Tibial nerve (tissue), 4 donors: ENCODE results near the gene ERN2. TPM values are rescaled to one million over a fixed set of nuclear protein-coding genes. Genes with fewer than 3 reads are reported as not detected.

Source experiments
- DNase-seq, 2 donors: peaks; one replicate each; pipeline ENCODE4 v3.0.0-alpha.2; 2019; ENCODE audit warnings: low spot score in 2 of 2
- H3K27ac ChIP-seq, 4 donors: fragments of 200-600 bp; sonication (generic) in 3 of 4; one replicate each; pipeline ENCODE4 v1.5.1; 2017 to 2019; ENCODE audit warnings: mild to moderate bottlenecking in 1 of 4
- H3K27me3 ChIP-seq, 2 donors: fragments of 200-600 bp; sonication (generic) in 1 of 2; one replicate each; pipeline versions ENCODE4 v1.5.1 to v1.6.0; 2017 to 2019
- H3K36me3 ChIP-seq, 3 donors: fragments of 200-600 bp; sonication (generic); one replicate each; pipeline ENCODE4 v1.5.1; 2018 to 2019
- H3K4me1 ChIP-seq, 4 donors: fragments of 200-600 bp; sonication (generic) in 3 of 4; one replicate each; pipeline ENCODE4 v1.5.1; 2017 to 2019
- H3K4me3 ChIP-seq, 4 donors: fragments of 200-600 bp; sonication (generic) in 3 of 4; one replicate each; pipeline ENCODE4 v1.5.1; 2017 to 2019; ENCODE audit warnings: mild to moderate bottlenecking in 1 of 4, moderate library complexity in 1 of 4
- H3K9me3 ChIP-seq, 4 donors: fragments of 200-600 bp; sonication (generic) in 3 of 4; one replicate each; pipeline ENCODE4 v1.5.1; 2017 to 2019
- CTCF ChIP-seq, 5 experiments: fragments of 200-600 bp in 3 of 5; fragments of 450-650 bp in 2 of 5; sonication (generic) in 3 of 5; IDR thresholded peaks; one replicate each; pipeline ENCODE4 v1.5.1; 2016 to 2019; ENCODE audit warnings: antibody characterized with exemption in 5 of 5, mild to moderate bottlenecking in 3 of 5, moderate library complexity in 2 of 5
- EP300 ChIP-seq, 2 donors: sonication (generic); formaldehyde crosslinking; IDR thresholded peaks; one replicate each; pipeline ENCODE4 v1.6.1; 2017; ENCODE audit warnings: antibody characterized with exemption in 2 of 2, mild to moderate bottlenecking in 1 of 2
- POLR2A ChIP-seq, 2 donors: fragments of 450-650 bp; IDR thresholded peaks; one replicate each; pipeline ENCODE4 v1.6.1; 2017; ENCODE audit warnings: antibody characterized with exemption in 2 of 2, mild to moderate bottlenecking in 2 of 2, moderate library complexity in 2 of 2
- WGBS, 2 donors: methylation state at CpG; one replicate each; pipeline ENCODE4 v1.1.5; 2018; 5-methylcytosine and 5-hydroxymethylcytosine counted together
- total RNA-seq, 4 donors: library from RNA; depleted of rRNA; stranded (reverse); fragments of >200 nt; gene quantifications; one replicate each; pipeline ENCODE4 v1.1.0, GENCODE V29; 2016

ERN2 gene
- total RNA-seq, 4 donors from 2014 or later, result not detected

GRCh38 chr16:23678430-23679273 lies 34.4 kb downstream of the ERN2 start, which contains the start of gene PLK1:
PLK1 (plus strand) TSS chr16:23678889; CDS start chr16:23678933, 44 bp downstream.
- TF ChIP-seq POLR2A (IDR thresholded peaks at IDR 0.05) (no peak), CTCF (IDR thresholded peaks at IDR 0.05) (peak in 1 of 5 experiments; percentile 17), EP300 (IDR thresholded peaks at IDR 0.05) (peak in 1 of 2 donors; percentile 26)
- WGBS, 2 donors, result 1% methylated on average over 34 to 67 of the region's 75 CpGs
- no peak within 1 kb of the TSS for H3K27ac ChIP-seq

GRCh38 chr16:23676924-23677480 lies 36.0 kb downstream of the ERN2 start:
- no peaks in the 10 kb centered on the region for H3K9me3 ChIP-seq
- TF ChIP-seq CTCF (IDR thresholded peaks at IDR 0.05) (no peak), POLR2A (IDR thresholded peaks at IDR 0.05) (no peak), EP300 (IDR thresholded peaks at IDR 0.05) (no peak)
- peaks cover 0 to 18% (median 13%) of the 10 kb centered on the region in 4 donors for H3K4me1 ChIP-seq
- H3K27ac ChIP-seq, result no peak overlapping the region
- no peak for DNase-seq
- 98 to 100% methylated on average over 2 of the region's 2 CpGs for WGBS, 2 donors
- H3K4me3 ChIP-seq, result no peak overlapping the region
- H3K27me3 ChIP-seq, result no peaks in the 10 kb centered on the region
- peaks cover 0 to 50% (median 0%) of the 10 kb centered on the region in 3 donors for H3K36me3 ChIP-seq

More at GRCh38 chr16:23678430-23679273, 34.4 kb downstream of the ERN2 start, which contains the start of gene PLK1:
- peak; percentile 41 to 50 for DNase-seq
- no peaks in the 10 kb centered on the region for H3K9me3 ChIP-seq
- H3K36me3 ChIP-seq, result peaks cover 0 to 47% (median 0%) of the 10 kb centered on the region in 3 donors
- H3K4me1 ChIP-seq, result peaks cover 0 to 18% (median 13%) of the 10 kb centered on the region in 4 donors
- no peaks in the 10 kb centered on the region for H3K27me3 ChIP-seq
- H3K4me3 ChIP-seq, result peak within 1 kb of the TSS; percentile 29 to 58 (median 43)

GRCh38 chr16:23673971-23674614 lies 38.9 kb downstream of the ERN2 start:
- no peak for DNase-seq
- H3K9me3 ChIP-seq, result no peaks in the 10 kb centered on the region
- peaks cover 0 to 13% (median 9%) of the 10 kb centered on the region in 4 donors for H3K4me1 ChIP-seq
- 66 to 78% methylated on average over 8 of the region's 8 CpGs for WGBS, 2 donors
- TF ChIP-seq POLR2A (IDR thresholded peaks at IDR 0.05) (no peak), CTCF (IDR thresholded peaks at IDR 0.05) (no peak), EP300 (IDR thresholded peaks at IDR 0.05) (no peak)
- H3K36me3 ChIP-seq, result peaks cover 0 to 57% (median 0%) of the 10 kb centered on the region in 3 donors
- H3K4me3 ChIP-seq, result no peak overlapping the region
- no peak overlapping the region for H3K27ac ChIP-seq
- H3K27me3 ChIP-seq, result no peaks in the 10 kb centered on the region

- DNase-seq, result no peak
- H3K9me3 ChIP-seq, result no peaks in the 10 kb centered on the region
- 92 to 96% methylated on average over 4 of the region's 4 CpGs for WGBS, 2 donors
- no peak overlapping the region for H3K27ac ChIP-seq
- H3K36me3 ChIP-seq, result peaks cover 0 to 89% (median 0%) of the 10 kb centered on the region in 3 donors
- H3K27me3 ChIP-seq, result no peaks in the 10 kb centered on the region
- TF ChIP-seq POLR2A (IDR thresholded peaks at IDR 0.05) (no peak), EP300 (IDR thresholded peaks at IDR 0.05) (no peak), CTCF (IDR thresholded peaks at IDR 0.05) (no peak)
- H3K4me3 ChIP-seq, result no peak overlapping the region
- no peaks in the 10 kb centered on the region for H3K4me1 ChIP-seq
These were observed 42.8 kb downstream of the ERN2 start for GRCh38 chr16:23670137-23670776.
